Dermis lymphatic vessel endothelial cell (primary cell): ENCODE results near the gene ARHGAP26. TPM values are rescaled to one million over a fixed set of nuclear protein-coding genes. Genes with fewer than 3 reads are reported as not detected.

ENCODE experiments used
- total RNA-seq: library from RNA; depleted of rRNA; stranded (reverse); fragments of >200 nt; gene quantifications from 2 replicates; pipeline ENCODE4 v1.2.1, GENCODE V29; 2014

Gene ARHGAP26
- 47.1 and 71.0 TPM in 2 replicates for total RNA-seq

GRCh38 chr5:142769793-142770649 is at the start of gene ARHGAP26:
ARHGAP26 (plus strand) TSS chr5:142770377; CDS start chr5:142770762, 385 bp downstream.

Other genes with a start within 250 kb of the ARHGAP26 start
- gene FGF1, start 84.3 kb upstream of the ARHGAP26 start, total RNA-seq = 0.09 and 0.54 TPM in 2 replicates